ENCODE measurements around the gene GRM1.

GRCh38 chr6:146397638-146398037 is 368.8 kb downstream of the GRM1 start:
- no peak for TF ChIP-seq ZNF274 (IDR thresholded peaks at IDR 0.05; ENCODE audit: low read depth, low read length)
- no peak for TF ChIP-seq YY1 (IDR thresholded peaks at IDR 0.05; ENCODE audit: insufficient read depth, insufficient read length)
- no peak for TF ChIP-seq SUZ12 (IDR thresholded peaks at IDR 0.05; ENCODE audit: extremely low read depth, insufficient read depth, insufficient read length)
